HG03520 (cell line): ENCODE measurements around the gene ANAPC15.

Experiments used
- ATAC-seq: cut with Tn5 transposase; IDR thresholded peaks from one replicate; pipeline ENCODE4 v1.9.1; 2021; ENCODE audit warnings: mild to moderate bottlenecking, moderate library complexity; ENCODE audit not compliant: unreplicated experiment

Gene ANAPC15

DNA sequence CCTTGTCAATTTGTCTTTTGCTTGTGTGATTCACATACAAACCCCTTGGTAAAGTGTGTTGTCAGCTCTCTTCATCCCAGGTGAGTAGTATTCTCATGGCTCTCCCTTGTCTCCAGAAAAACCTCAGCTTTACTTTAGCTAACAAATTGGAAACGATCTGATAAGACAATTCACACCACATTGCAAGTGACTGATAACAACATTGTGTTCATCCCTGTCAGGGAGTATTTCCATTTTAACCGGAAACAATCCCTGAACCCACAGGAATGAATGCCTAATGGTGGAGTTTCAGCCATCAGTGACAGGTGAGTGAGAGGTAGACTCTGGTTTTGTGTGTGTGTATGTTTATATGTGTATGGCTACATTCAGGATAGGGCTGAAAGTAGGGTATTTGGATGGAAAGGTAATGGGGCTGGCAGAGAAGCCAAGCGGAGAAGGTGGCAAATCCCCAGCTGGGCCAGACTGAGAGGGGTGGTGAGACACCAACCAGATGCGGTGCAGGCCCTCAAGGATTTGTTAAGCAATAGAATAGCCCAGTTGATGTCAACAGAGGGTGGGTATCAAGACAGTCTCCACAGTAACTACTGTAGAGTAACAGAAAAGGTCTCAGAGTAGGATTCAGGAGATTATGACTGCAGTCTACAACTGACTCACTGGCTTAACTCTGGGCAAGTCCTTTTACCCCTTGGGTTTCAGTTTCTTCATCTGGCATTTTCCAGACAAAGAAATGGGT lies 24.3 kb downstream of the ANAPC15 start:
- no peak for ATAC-seq

DNA sequence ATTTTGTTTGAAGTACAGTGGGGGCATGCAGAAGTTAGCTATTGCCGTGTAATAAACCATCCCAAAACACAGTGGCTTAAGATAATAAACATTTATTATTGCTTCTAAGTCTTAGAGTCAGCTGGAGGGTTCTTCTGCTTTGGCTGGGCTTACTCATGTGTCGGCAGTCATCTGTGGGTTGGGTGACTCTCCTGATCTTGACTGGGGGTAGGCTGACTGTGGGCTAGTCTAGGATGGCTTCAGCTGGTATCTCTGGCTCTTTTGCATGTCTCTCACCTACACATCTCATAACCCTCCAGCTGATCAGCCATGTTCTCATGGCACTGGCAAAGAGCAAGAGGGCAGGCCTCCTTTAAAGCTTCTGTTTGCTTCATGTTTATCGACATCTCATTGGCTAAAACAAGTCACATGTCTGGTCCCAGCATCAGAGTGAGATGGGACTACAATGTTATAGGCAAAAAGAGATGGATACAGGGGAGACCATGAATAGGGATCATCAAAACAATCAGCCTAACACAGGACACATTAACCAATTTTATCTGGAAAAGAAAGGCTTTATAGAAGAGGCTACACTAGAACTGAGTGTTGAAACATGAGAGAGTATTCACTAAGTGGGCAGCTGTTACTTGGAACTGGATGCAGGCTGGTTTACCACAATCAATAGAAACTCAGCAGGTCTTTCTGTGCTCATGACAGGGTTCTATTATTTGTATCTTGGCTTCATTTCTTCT lies 26.7 kb downstream of the ANAPC15 start:
- ATAC-seq, result no peak

DNA sequence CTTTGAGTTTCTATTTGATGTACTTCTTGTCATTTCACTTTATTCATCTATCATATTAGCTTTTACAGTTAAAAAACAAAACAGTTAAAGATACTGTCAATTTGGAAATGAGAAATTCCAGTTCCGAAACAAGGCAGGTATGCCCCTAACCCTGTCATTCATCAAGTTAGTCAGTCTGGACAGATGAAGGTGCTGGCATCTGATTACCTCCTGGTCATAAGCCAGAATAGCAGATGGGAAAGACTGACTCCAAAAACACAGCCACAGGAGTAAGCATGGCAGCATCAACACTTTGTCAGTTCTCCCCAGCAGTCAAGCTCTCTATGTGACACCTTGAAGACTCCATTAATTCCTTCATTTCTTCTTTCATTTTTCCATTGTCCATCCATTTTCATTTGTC lies 27.5 kb downstream of the ANAPC15 start:
- no peak for ATAC-seq

DNA sequence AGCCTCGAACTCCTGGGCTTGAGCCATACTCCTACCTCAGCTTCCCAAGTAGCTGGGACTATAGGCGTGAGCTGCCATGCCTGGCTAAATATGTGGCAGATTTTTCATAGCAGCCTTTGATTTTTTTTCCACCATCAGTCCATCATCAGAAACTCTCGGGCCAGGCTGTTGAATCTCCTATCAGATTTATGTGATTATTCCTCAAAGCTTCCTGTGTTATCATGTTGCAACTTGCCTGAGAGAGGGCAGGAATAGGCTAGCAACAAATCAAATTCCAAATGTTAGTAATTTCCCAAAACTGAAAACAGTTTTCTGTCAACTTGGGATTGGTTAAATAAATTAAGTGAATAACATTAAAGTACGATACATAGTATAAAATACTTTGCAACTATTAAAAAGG lies 28.4 kb downstream of the ANAPC15 start:
- ATAC-seq, result no peak

DNA sequence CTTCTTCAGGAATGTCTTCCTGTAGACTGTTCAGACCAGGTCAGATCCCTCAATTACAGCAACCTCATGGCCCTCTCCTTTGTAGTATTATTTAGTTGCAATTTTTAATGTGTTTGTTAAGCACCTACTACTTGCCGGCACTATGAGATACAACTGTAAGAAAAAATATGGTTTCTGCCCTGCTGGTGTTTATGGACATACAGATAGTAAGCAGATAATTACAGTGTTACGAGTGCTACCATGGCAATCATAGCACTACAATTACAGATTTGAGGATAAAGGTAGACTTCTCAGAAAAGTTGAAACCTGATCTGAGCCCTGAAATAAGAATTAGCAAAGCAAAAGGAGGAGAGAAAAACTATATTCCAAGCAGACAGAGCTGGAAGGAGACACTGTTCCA lies 29.1 kb downstream of the ANAPC15 start:
- ATAC-seq, result no peak

DNA sequence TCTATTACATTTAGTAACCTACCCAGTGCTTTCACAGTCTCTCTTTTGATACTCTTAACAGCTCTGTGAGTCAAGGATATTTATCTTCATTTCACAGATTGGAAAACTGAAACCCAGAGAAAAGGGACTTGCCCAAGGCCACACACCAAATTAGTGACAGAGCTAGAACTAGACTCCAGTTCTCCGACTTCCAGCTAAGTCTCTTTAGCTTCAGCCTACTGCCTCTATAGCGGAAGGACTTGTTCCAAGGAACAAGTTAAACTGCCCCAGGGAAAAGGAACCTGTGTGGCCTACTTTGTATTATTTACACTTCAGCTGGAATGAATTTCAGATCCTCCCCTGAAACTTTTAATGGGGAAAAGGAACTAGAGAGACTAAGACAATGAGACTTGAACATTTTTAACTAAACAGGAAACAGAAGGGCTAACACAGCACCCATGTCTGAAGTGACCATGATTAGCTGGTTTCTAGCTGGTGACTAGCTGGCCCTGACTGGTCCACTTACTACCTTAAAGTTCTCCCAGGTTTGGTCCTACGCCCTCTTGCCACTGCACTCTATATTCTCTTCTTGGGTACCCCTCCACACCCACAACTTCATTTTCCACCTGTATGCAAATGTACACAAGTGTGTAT lies 30.6 kb downstream of the ANAPC15 start:
- no peak for ATAC-seq

DNA sequence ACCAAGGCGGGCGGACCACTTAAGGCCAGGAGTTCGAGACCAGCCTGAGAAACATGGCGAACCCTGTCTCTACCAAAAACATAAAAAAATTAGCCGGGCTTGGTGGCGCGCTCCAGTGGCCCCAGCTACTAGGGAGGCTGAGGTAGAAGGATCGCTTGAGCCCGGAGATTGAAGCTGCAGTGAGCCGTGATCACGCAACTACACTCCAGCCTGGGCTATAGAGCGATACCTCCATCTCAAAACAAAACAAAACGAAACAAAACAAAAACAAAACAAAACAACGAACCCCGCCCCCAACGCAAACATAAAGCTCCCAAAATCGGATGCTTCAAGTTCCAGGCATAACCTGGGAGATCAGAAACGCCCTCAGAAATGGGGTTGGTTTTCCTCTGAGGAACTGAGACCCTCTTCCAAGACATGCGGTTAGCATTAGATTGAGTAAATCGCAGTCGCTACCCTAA lies 31.3 kb downstream of the ANAPC15 start:
- no peak for ATAC-seq

DNA sequence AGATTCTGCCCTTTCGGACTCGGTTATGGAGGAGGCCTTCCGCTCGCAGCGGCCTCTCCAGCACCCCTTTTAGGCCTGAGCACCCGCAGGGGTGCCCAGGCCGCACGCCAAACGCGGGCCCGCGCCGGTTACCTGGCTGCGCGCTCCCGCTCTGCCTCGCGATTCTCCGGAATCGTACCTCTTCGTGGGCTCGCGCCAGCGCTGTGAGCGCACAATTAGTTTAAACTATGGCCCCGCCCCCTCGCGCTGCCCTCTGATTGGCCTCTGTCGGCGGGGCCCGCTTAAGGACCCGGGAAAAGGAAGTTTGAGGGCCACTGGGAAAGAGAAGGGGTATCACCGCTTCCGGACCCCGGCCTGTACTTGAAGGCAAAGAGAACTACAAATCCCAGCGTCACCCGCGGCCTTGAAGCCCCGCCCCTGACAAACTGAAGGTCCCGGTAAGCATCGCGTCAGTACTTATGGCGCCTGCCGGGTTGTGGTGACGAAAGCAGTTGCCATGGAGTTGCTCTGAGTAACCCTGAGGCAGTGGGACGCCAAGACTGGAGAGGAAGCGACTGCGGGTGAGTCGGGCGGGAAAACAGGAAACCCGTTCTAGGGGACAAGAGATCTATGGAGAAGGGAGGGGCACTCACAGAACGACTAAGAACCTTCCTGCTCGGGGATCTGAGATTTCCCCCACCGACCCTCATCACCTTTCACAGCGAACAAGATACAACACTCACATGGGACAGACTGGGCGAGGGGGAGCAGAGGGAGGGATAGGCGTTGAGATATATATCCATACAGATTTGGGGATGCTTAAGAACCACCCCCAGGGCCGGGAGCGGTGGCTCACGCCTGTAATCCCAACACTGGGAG lies 31.9 kb downstream of the ANAPC15 start, which contains the start of the genes LRRC51 and NUMA1:
Gene LRRC51 (plus strand): TSS at position 525 of the 858 bp plus-strand sequence. CDS start 8,234 bp downstream, outside the sequence.
Gene NUMA1 (minus strand): TSS at position 217 of the 858 bp plus-strand sequence. CDS start 44,599 bp downstream, outside the sequence.
- peak; percentile 88 for ATAC-seq

DNA sequence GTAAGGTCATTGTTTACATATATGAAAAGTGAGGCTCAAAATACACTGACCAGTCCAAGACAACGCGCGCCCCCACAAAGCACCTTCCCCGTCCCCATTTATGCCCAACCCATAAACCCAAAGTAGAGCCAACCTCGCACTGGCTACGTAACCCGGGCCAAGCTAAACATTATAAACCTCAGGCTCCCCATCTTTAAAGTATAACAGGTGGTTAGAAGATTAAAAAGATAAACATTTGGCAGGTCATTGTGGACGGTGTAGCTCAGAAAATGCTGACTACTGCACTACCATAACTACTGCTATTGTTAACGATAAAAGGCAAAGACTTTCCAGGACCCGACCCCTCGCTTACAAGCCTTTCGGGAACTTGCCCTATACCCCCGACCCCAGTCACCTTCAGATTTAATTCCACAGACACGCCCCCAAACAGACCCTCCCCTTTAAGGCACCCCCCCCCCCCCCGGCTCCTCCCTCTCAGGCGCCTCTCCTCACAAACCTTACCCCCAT lies 32.6 kb downstream of the ANAPC15 start:
- no peak for ATAC-seq

DNA sequence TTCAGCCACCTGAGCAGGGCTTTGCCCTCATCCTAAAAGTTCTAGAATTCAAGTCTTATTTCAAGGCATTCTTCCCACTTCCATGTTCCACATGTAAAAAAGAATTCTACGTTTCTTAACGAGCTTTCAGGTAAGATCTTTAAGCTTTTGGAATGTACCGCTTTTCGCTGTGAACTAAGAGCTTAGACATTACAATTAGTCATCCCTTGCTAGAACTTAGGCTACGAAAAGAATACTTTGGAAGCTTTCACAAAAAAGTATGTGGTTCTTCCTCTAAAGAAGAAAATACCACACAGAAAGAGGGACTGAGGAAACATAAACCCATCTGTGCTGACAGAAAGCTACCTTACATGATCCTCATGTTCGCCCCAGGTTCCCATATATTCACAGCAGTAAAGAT lies 34.0 kb downstream of the ANAPC15 start:
- ATAC-seq, result no peak

DNA sequence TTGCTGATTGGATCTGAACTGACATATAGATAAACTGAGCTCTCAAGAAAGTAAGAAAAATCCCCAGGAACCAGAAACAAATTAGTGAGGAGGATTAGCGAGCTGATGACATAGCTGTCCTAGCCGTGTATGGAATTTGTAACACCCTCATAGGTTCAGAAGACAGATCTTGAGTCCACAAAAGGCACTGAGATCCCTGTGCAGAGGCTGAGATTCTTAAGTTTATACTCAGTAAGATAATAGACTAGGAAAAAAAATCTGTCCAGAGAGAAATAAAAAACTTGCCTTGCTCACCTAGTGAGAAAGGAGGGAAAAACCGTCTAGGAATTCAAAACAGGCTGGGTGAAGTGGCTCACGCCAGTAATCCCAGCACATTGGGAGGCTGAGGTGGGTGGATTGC lies 36.7 kb downstream of the ANAPC15 start:
- ATAC-seq, result no peak

DNA sequence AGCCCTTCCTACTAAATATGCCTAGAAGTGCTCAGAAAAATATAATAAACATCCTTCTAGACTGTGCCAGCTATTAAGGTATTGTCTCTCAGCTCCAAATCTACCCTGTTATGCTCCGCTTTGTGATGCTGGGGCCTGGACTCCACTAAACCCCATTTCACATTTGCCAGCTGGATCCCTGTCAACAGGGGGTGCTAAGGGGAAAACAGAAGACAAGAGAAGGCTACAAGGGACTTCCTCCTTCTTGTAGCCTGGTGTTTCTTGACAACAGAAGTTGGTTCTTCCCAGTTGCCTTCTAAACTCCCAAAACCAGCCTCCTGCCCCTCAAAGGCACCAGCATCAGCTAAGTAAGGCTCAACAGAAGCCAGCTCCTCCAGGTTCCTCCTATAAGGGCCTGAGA lies 37.4 kb downstream of the ANAPC15 start:
- ATAC-seq, result no peak

DNA sequence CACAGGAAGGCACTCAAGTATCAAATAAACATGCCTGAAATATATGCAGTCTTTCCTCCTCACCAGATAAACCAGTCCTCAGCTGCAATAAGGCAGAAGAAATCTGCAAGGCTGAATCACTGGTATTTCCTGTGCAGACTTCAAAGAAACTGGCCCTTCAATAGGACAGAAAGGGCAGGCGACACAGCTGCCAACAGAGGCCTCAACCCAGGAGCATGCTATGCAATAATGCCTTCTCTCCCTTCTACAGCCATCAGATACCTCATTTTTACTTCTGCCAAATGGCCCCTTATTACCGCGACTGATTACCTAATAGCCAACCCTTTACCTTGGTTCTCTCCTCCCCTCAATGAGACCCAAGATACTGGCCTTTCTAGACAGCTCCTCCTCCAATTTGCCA lies 40.1 kb downstream of the ANAPC15 start:
- ATAC-seq, result no peak

DNA sequence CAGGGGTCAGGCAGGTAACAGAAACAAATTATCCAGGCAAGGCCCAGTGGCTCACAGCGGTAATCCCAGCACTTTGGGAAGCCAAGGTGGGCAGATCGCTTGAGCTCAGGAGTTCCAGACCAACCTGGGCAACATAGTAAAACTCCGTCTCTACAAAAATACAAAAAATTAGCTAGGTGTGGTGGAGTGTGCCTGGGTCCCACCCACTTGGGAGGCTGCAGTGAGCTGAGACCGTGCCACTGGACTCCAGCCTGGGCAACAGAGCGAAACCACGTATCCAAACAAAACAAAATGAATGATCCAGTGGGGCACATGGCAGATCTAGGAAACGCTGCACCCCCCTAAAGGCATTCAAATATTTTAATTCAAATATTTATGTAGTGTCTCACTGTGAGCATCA lies 42.0 kb downstream of the ANAPC15 start:
- ATAC-seq, result no peak

DNA sequence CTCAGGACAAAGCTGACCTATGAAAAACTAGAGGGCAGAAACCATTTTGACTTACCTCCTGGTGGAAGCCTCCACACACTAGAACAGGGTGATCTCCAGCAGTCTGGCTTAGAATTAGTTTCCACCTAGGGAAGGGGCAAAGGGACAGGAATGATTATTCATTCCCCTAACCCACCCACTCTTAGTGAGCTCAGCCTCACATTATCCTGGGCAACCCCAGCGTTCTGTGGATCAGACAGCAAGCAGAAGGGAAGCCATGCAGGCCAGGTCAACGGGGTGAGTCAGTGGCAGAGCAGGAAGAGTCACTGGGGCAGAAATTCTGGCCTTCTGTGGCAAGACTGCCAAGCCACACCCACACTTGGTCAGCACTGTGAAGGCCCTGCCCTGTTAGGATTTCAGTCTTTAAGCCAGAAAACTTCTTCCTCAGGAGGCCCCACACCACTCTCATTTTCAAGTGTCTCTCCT lies 42.7 kb downstream of the ANAPC15 start:
- ATAC-seq, result peak; percentile 50

DNA sequence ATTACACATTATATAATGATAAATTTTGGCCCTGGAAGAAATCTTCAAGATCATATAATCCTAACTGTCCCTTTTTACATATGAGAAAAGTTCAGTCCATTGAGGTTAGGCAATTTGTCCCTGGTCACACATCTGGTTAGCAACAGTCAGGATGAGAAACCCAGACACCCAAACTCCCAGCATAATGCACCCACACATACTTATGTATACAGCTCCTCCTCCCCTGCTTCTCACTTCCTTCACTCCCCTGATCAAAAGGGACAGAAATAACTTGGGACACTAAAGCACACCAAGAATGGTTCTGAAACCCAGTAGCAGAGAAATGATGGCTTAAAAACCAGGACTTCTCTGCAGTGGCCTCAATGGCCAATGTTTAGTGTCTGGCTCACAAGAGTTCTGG lies 43.3 kb downstream of the ANAPC15 start:
- ATAC-seq, result no peak

DNA sequence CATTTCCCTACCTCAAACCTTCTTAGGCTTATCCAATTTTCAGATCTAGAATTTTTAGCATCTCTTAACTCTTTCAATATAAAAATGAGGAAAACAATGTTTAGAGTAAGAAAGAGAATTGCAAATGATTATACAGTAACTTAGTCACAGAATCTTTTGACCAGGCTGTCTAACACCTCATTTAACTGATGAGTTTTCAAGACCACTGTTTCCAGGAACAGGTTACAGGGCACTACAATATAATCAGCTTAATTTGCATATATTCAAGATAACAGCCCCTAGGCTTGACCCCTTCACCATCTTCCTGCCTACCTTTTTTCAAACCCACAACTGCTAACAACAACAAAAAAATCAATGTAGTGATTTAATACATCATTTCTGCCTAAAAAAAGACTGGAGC lies 44.8 kb downstream of the ANAPC15 start:
- ATAC-seq, result no peak

DNA sequence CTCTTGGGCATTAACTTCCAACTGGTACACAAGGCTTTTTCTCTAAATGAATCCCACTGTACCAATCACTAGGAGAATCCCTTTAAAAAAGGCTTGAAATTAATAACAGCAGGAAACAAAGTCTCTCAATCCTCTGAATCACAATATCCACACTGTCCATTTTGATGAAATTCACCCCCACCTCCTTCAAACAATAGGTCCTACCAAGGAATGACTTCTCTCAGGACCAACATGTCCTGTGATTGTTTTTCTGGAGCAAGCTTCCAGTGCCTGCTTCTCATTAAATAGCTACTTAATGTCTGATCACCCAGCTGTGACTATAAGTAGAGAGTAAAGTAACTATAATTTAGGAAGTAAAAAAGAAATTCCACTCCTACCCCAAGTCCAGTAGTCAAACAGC lies 45.2 kb downstream of the ANAPC15 start:
- ATAC-seq, result no peak

DNA sequence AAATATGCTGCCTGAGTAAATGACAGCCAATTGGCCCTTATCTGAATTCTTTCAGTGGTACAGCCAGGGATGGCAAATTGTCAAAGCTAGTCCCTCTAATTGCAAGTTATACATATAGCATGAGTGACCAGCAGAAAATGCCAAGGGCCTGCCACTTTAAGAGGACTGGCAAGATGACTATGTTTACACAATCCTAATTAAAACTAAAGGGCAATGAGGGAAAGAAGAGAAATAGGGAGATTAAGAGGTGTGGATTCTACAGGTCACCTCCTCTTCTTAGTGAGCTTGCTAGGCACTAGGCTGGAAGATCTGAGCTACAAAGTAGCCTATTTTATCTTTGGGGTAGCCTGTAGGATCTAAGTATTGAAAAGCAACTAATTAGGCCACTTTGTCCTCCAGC lies 45.6 kb downstream of the ANAPC15 start:
- ATAC-seq, result no peak

DNA sequence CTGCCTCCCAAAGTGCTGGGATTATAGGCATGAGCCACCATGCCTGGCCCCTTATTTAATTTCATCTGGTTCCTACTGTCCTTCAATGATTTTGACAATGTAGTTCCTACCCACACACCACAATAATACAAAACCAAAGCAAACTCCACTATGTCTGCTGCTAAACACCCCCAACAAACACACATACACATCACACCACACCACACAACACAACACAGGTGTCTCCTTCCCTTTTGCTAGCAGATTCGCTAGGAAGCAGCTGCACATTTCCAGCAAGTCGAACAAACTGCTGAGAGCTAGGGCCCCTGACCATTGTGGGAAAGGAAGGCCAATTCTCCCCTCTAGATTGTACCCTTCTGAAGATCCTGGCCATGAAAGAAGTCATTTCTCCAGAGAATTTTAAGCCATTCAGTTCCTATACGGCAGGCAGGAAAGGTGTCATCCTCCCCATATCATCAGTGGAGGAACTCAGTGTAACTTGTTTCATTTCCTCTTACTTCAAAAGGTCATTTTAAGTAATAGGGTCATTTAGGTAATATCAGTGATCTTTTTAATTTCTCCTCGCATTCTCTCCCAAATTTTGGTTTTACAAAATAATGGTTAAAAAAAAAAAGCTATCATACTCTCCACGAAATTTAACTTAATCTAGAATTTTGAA lies 50.6 kb downstream of the ANAPC15 start:
- no peak for ATAC-seq
